SK-N-SH treated with all-trans-retinoic acid at 6 μM for 48 hours (cell line): ENCODE results near the gene PHLDA2.

ENCODE experiments used
- ATAC-seq: fragments of 200-7000 bp; cut with Tn5 transposase; 3 replicates; pipeline ENCODE4 v1.9.1; 2020; ENCODE audit warnings: mild to moderate bottlenecking, moderate library complexity
- ARNTL ChIP-seq: fragments of 450-650 bp; formaldehyde crosslinking; IDR thresholded peaks from 2 replicates; pipeline ENCODE4 v1.5.0; 2020; ENCODE audit warnings: low read depth, mild to moderate bottlenecking, moderate library complexity, borderline replicate concordance
- BACH2 ChIP-seq: fragments of 250-450 bp; sonication (Bioruptor Pico); IDR thresholded peaks from 2 replicates; pipeline ENCODE4 v1.9.0; 2021; ENCODE audit warnings: mild to moderate bottlenecking, borderline replicate concordance
- CREB5 ChIP-seq: fragments of 250-450 bp; sonication (Bioruptor Pico); IDR thresholded peaks from 2 replicates; pipeline ENCODE4 v1.5.1; 2020; ENCODE audit warnings: low read depth, mild to moderate bottlenecking, moderate library complexity
- CSDC2 ChIP-seq: fragments of 250-450 bp; sonication (Bioruptor Pico); IDR thresholded peaks from 2 replicates; pipeline ENCODE4 v1.5.0; 2020; ENCODE audit warnings: mild to moderate bottlenecking, moderate library complexity
- ESRRG ChIP-seq: fragments of 250-450 bp; sonication (Bioruptor Pico); IDR thresholded peaks from 2 replicates; pipeline ENCODE4 v1.6.1; 2021; ENCODE audit warnings: mild to moderate bottlenecking
- GLIS3 ChIP-seq: fragments of 250-450 bp; sonication (Bioruptor Pico); IDR thresholded peaks from 2 replicates; pipeline ENCODE4 v1.5.0; 2020; ENCODE audit warnings: mild to moderate bottlenecking, moderate library complexity
- ISL1 ChIP-seq: fragments of 250-450 bp; sonication (Bioruptor Pico); IDR thresholded peaks from 2 replicates; pipeline ENCODE4 v2.1.2; 2022; ENCODE audit warnings: mild to moderate bottlenecking, moderate library complexity
- PATZ1 ChIP-seq: fragments of 250-450 bp; sonication (Bioruptor Pico); IDR thresholded peaks from 2 replicates; pipeline ENCODE4 v1.8.0; 2020; ENCODE audit warnings: mild to moderate bottlenecking, moderate library complexity, borderline replicate concordance
- POU6F1 ChIP-seq: fragments of 250-450 bp; sonication (Bioruptor Pico); IDR thresholded peaks from 2 replicates; pipeline ENCODE4 v1.8.0; 2021; ENCODE audit warnings: low read depth, mild to moderate bottlenecking, moderate library complexity, borderline replicate concordance
- PPARA ChIP-seq: fragments of 250-450 bp; sonication (Bioruptor Pico); IDR thresholded peaks from 2 replicates; pipeline ENCODE4 v1.5.0; 2020; ENCODE audit warnings: mild to moderate bottlenecking, borderline replicate concordance
- TCF4 ChIP-seq: fragments of 250-450 bp; sonication (Bioruptor Pico); IDR thresholded peaks from 2 replicates; pipeline ENCODE4 v1.8.0; 2021; ENCODE audit warnings: mild to moderate bottlenecking, moderate library complexity, borderline replicate concordance
- TOX ChIP-seq: fragments of 250-450 bp; sonication (Bioruptor Pico); IDR thresholded peaks from 2 replicates; pipeline ENCODE4 v1.8.0; 2021; ENCODE audit warnings: mild to moderate bottlenecking, moderate library complexity, borderline replicate concordance
- TSHZ2 ChIP-seq: fragments of 250-450 bp; sonication (Bioruptor Pico); IDR thresholded peaks from 2 replicates; pipeline ENCODE4 v1.5.0; 2020; ENCODE audit warnings: mild to moderate bottlenecking, moderate library complexity
- ZC3H10 ChIP-seq: fragments of 250-450 bp; sonication (Bioruptor Pico); IDR thresholded peaks from 2 replicates; pipeline ENCODE4 v1.5.1; 2021; ENCODE audit warnings: mild to moderate bottlenecking, moderate library complexity
- ZFP3 ChIP-seq: fragments of 250-450 bp; sonication (Bioruptor Pico); IDR thresholded peaks from 2 replicates; pipeline ENCODE4 v1.5.0; 2020; ENCODE audit warnings: mild to moderate bottlenecking, moderate library complexity
- ZFP30 ChIP-seq: fragments of 450-650 bp; formaldehyde crosslinking; IDR thresholded peaks from 2 replicates; pipeline ENCODE4 v1.5.0; 2022; ENCODE audit warnings: mild to moderate bottlenecking, moderate library complexity
- ZNF565 ChIP-seq: fragments of 450-650 bp; formaldehyde crosslinking; conservative IDR thresholded peaks from 2 replicates; pipeline ENCODE4 v1.5.0; 2020; ENCODE audit warnings: low read depth, mild to moderate bottlenecking, moderate library complexity
- ZNF70 ChIP-seq: fragments of 450-650 bp; formaldehyde crosslinking; IDR thresholded peaks from 2 replicates; pipeline ENCODE4 v1.5.0; 2020; ENCODE audit warnings: mild to moderate bottlenecking, moderate library complexity
- ZNF8 ChIP-seq: fragments of 450-650 bp; formaldehyde crosslinking; IDR thresholded peaks from 2 replicates; pipeline ENCODE4 v1.5.0; 2020; ENCODE audit warnings: mild to moderate bottlenecking, moderate library complexity

The PHLDA2 gene

GRCh38 chr11:2952290-2952689, 23.1 kb upstream of the PHLDA2 start:
- no peak for ATAC-seq
- TF ChIP-seq ESRRG (CRISPR knock-in tag) (no peak), BACH2 (no peak), PATZ1 (CRISPR knock-in tag) (no peak), ZFP3 (CRISPR knock-in tag) (no peak), POU6F1 (no peak), ZFP30 (CRISPR knock-in tag) (no peak), GLIS3 (no peak), TCF4 (CRISPR knock-in tag) (no peak), ZNF565 (CRISPR knock-in tag) (no peak), CREB5 (CRISPR knock-in tag) (no peak)
- TF ChIP-seq, all 23 proteins: peak for 0

- peak; percentile 79 for ATAC-seq
- TF ChIP-seq ZC3H10 (CRISPR knock-in tag) (no peak), ZFP3 (CRISPR knock-in tag) (0 out of 2 replicates have a peak, but pooled peaks have one; percentile 21)
Observed at GRCh38 chr11:2951231-2952110, 22.3 kb upstream of the PHLDA2 start.

- TF ChIP-seq PPARA (no peak), TCF4 (CRISPR knock-in tag) (no peak), GLIS3 (no peak), CSDC2 (CRISPR knock-in tag) (no peak), ZC3H10 (CRISPR knock-in tag) (no peak), ZNF70 (no peak), ISL1 (CRISPR knock-in tag) (no peak), BACH2 (no peak), POU6F1 (no peak), ARNTL (CRISPR knock-in tag) (no peak), TOX (no peak), ZNF565 (CRISPR knock-in tag) (no peak)
Observed at GRCh38 chr11:2950825-2951224, 21.6 kb upstream of the PHLDA2 start.

GRCh38 chr11:2949920-2950319, 20.7 kb upstream of the PHLDA2 start:
- TF ChIP-seq ZNF8 (CRISPR knock-in tag) (no peak), PPARA (no peak), TSHZ2 (no peak), ZNF70 (no peak), ZFP3 (CRISPR knock-in tag) (no peak), GLIS3 (no peak)
- TF ChIP-seq, all 23 proteins: peak for 0
- no peak for ATAC-seq

More at GRCh38 chr11:2950825-2951224, 21.6 kb upstream of the PHLDA2 start:
- no peak for ATAC-seq
